Adrenal gland (tissue), 5 donors: ENCODE results near the gene SLC9A6.

ENCODE experiments used
- CTCF ChIP-seq, 6 experiments: fragments of 450-650 bp in 4 of 6; fragments of 200-600 bp in 2 of 6; sonication (generic) in 1 of 6; IDR thresholded peaks; 1 replicate in 5 of 6; 2 replicates in 1 of 6; pipeline versions ENCODE4 v1.5.1 to v1.8.0; 2016 to 2021; ENCODE audit warnings: antibody characterized with exemption in 6 of 6, mild to moderate bottlenecking in 2 of 6, moderate library complexity in 1 of 6
- POLR2A ChIP-seq, 2 donors: fragments of 450-650 bp; IDR thresholded peaks; one replicate each; pipeline ENCODE4 v1.6.1; 2017; ENCODE audit warnings: antibody characterized with exemption in 2 of 2, mild to moderate bottlenecking in 2 of 2, moderate library complexity in 1 of 2
- donor health status: DM: no; HTN: no; CAD: no.

- no peak for TF ChIP-seq POLR2A (IDR thresholded peaks at IDR 0.05)
- TF ChIP-seq CTCF (IDR thresholded peaks at IDR 0.05) = no peak
Observed at GRCh38 chrX:135973025-135973547, 12.1 kb upstream of the SLC9A6 start.
